Midbrain (tissue), 1 donor: ENCODE data around the gene DUX4.
"Not testable (repeated sequence)": the region's sequence is repeated elsewhere in the genome, so short reads cannot be mapped to it uniquely, and the experiment has no call there.

Source experiments
- DNase-seq: peaks from one replicate; lab custom pipeline; 2025; lab: John Stamatoyannopoulos, UW

DUX4 gene

GRCh38 chr4:190173428-190173827 lies at the start of gene DUX4:
TSS of gene DUX4 (plus strand) at chr4:190173774. CDS start at chr4:190173774, 0 bp downstream.
- DNase-seq = not testable (repeated sequence)

DNA sequence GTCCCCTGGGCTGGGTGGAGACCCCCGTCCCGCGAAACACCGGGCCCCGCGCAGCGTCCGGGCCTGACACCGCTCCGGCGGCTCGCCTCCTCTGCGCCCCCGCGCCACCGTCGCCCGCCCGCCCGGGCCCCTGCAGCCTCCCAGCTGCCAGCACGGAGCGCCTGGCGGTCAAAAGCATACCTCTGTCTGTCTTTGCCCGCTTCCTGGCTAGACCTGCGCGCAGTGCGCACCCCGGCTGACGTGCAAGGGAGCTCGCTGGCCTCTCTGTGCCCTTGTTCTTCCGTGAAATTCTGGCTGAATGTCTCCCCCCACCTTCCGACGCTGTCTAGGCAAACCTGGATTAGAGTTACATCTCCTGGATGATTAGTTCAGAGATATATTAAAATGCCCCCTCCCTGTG lies 1.9 kb downstream of the DUX4 start:
- not testable (repeated sequence) for DNase-seq

DNA sequence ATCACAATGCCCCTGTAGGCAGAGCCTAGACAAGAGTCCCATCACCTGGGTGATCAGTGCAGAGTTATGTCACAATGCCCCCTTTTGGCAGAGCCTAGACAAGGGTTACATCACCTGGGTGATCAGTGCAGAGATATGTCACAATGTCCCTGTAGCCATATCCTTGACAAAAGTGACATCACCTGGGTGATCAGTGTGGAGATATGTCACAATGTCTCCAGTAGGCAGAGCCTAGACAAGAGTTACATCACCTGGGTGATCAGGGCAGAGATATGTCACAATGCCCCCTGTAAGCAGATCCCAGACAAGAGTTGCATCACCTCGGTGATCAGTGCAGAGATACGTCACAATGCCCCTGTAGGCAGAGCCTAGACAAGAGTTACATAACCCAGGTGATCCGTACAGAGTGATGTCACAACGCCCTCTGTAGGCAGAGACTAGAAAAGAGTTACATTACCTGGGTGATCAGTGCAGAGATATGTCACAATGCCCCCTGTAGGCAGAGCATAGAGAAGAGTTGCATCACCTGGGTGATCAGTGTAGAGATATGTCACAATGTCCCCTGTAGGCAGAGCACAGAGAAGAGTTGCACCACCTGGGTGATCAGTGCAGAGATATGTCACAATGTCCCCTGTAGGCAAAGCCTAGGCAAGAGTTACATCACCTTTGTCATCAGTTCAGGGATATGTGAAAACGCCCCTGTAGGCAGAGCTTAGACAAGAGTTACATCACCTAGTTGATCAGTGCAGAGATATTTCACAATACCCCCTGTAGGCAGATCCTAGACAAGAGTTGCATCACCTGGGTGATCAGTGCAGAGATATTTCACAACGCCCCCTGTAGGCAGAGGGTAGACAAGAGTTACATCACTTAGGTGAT lies 4.4 kb downstream of the DUX4 start:
- not testable (repeated sequence) for DNase-seq

DNA sequence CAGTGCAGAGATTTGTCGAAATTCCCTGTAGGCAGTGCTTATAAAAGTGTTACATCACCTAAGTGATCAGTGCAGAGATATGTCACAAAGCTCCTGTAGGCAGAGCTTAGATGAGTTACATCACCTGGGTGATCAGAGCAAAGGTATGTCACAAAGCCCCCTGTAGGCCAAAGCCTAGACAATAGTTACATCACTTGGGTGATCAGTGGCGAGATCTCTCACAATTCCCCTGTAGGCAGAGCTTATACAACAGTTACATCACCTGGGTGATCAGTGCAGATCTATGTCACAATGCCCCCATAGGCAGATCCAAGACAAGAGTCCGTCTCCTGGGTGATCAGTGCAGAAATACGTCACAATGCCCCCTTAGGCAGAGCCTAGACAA lies 5.0 kb downstream of the DUX4 start:
- DNase-seq = not testable (repeated sequence)

GRCh38 chr4:190179030-190179739 lies 5.6 kb downstream of the DUX4 start:
- DNase-seq = not testable (repeated sequence)

DNA sequence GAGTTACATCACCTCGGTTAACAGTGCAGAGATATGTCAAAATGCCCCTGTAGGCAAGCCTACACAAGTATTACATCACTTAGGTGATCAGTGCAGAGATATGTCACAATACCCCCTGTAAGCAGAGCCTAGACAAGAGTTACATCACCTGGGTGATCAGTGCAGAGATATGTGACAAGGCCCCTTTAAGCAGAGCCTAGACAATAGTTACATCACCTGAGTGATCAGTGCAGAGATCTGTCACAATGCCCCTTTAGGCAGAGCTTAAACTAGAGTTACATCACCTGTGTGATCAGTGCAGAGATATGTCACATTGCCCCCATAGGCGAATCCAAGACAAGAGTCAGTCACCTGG lies 6.1 kb downstream of the DUX4 start:
- DNase-seq = not testable (repeated sequence)

GRCh38 chr4:190180947-190181346 lies 7.4 kb downstream of the DUX4 start:
- DNase-seq = not testable (repeated sequence)

- not testable (repeated sequence) for DNase-seq
Measured at GRCh38 chr4:190181481-190182100, 8.0 kb downstream of the DUX4 start.

- not testable (repeated sequence) for DNase-seq
Measured at GRCh38 chr4:190203510-190203909, 29.9 kb downstream of the DUX4 start.
